ENCODE data around the gene WDR5.
A peak's percentile ranks its signal among the peaks of the same experiment; 100 is the strongest.
"Not testable (repeated sequence)": the region's sequence is repeated elsewhere in the genome, so short reads cannot be mapped to it uniquely, and the experiment has no call there.

WDR5 gene

DNA sequence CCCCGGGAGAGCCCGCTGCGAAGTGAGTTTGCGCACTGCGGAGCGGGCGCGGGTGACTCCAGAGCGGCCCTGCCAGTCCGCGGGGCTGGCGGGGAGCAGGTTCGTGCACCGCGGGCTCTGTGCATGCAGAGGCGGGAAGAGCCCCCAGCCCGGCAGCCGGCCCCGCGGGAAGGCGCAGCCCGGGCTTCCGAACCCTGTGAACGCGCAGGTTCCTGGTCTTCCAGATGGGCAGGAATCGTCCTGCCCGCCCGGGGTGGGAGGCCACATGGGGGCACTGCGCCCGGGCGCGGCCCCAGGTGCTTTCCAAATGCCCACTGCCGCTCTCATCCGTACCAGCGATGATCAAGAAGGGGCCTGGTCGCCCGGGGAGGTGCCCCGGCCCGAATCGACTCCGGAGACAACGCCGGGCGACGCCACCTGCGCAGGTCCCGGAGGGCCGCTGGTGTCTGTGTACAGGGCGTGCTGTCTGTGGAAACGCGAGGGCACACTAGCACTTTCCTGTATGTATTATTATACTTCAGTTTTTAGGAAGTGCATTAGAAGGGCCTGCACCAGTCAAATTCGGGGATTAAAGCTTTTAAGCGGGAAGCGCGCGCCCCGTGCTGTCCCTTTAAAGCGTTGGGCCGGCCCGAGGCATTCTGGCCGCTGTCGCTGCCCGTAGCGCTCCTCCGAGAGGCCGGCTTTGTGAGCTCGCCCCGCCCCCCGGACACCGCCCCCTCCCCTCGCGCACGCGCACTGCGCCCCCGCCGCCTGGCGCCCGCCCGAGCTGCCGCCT lies at the start of gene WDR5:
TSS of gene WDR5 (plus strand) at position 740 of the 775 bp plus-strand sequence. CDS start 3,796 bp downstream, outside the sequence.
- peak; percentile 96 for DNase-seq
- TF ChIP-seq, protein P1, sequence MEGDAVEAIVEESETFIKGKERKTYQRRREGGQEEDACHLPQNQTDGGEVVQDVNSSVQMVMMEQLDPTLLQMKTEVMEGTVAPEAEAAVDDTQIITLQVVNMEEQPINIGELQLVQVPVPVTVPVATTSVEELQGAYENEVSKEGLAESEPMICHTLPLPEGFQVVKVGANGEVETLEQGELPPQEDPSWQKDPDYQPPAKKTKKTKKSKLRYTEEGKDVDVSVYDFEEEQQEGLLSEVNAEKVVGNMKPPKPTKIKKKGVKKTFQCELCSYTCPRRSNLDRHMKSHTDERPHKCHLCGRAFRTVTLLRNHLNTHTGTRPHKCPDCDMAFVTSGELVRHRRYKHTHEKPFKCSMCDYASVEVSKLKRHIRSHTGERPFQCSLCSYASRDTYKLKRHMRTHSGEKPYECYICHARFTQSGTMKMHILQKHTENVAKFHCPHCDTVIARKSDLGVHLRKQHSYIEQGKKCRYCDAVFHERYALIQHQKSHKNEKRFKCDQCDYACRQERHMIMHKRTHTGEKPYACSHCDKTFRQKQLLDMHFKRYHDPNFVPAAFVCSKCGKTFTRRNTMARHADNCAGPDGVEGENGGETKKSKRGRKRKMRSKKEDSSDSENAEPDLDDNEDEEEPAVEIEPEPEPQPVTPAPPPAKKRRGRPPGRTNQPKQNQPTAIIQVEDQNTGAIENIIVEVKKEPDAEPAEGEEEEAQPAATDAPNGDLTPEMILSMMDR (IDR thresholded peaks at IDR 0.05) = no peak
- Mint-ChIP-seq H3K27ac (peak within 1 kb of the TSS; percentile 39), H3K27me3 (ENCODE audit: low read depth, poor library complexity) (peaks cover 3% of the 10 kb centered on the region), H3K9me3 (no peaks in the 10 kb centered on the region), H3K4me1 (peaks cover 69% of the 10 kb centered on the region), H3K4me3 (peak within 1 kb of the TSS; percentile 93), H3K36me3 (ENCODE audit: low read depth) (peaks cover 10% of the 10 kb centered on the region)

DNA sequence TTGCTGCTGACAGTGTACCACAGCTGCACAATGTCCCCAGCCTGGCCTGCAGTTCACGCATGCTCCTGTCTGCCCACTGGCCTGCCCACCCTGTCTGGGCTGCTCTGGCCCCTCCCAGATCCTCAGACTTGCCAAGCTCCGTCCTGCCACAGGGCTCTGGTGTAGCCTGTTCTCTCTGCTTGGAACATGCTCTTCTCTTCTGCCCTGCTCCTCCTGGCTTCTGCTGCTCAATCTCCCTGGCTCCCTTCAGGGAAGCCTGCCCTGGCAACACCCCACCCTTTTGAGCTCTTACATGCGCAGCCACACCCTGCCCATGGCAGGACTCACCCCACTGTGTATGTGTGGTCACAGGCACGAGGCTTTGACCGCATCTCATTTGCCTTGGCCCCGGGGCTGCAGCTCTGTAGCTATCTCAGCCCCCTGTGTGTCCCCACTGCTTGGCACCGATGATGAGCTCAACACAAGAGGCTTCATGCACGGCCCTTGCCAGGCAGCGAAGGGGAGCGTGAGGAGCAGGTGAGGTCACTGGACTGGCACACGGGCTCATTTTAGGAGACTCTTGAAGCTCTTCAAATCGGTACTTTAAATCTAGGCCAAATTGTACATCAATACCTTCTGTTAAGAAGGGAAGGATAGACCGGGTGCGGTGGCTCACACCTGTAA lies 47.7 kb upstream of the WDR5 start:
- no peaks in the 10 kb centered on the region for H3K36me3 Mint-ChIP-seq (ENCODE audit: low read depth)
- TF ChIP-seq, protein P1 (IDR thresholded peaks at IDR 0.05) = no peak
- H3K4me1 Mint-ChIP-seq = no peaks in the 10 kb centered on the region
- no peak overlapping the region for H3K27ac Mint-ChIP-seq
- H3K4me3 Mint-ChIP-seq = no peak overlapping the region
- peaks cover 36% of the 10 kb centered on the region for H3K27me3 Mint-ChIP-seq (ENCODE audit: low read depth, poor library complexity)
- DNase-seq = no peak
- H3K9me3 Mint-ChIP-seq = peaks cover 24% of the 10 kb centered on the region

DNA sequence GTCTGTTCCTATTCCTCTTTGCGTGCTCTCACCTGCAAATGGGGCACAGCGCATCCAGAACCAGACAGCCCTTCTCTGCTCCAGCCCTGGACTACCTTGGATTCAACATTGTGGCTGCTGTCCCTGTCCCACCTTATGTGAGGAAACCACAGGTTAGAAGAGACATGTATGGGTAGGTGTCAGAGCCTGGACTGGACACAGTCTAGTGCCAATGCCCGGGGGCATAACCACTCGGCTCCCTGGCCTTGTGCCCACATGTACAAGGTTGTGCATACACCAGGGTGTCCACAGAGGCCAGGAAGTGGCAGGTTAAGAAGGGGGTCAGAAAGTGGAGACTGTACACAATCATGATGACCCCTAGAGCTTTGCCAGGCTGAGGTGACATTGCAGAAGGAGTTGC lies 45.9 kb upstream of the WDR5 start:
- Mint-ChIP-seq H3K36me3 (ENCODE audit: low read depth) (no peaks in the 10 kb centered on the region), H3K4me3 (no peak overlapping the region), H3K9me3 (peaks cover 20% of the 10 kb centered on the region), H3K4me1 (no peaks in the 10 kb centered on the region), H3K27ac (no peak overlapping the region), H3K27me3 (ENCODE audit: low read depth, poor library complexity) (peaks cover 32% of the 10 kb centered on the region)
- TF ChIP-seq, protein P1 (IDR thresholded peaks at IDR 0.05) = no peak
- no peak for DNase-seq

DNA sequence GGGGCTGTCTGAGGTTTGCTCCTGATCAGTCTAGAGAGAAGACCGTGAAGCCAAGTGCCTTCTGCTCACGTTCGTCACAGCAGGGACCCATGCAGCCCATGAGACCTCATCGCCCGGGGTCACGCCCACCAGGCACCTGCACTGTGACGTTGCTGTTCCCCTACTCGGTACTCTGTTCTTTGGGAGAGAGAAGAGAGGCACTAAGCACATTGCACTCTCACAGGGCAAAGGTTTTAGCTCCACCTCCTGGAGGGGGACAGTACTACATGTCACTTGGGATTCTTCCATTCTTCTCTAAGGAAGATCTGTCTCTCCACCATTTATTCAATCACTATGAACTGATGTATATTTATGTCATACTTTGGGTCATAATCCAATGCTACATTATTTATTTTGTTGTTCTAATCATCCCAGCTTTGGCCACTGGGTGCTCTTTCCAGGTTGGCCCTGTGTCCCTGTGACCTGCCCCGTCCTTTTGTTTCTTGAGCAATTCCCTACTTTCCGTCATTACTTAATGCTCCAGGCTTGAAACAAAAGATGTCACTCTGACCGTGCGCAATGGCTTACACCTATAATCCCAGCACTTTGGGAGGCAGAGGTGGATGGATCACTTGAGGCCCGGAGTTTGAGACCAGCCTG lies 36.6 kb upstream of the WDR5 start:
- DNase-seq = peak; percentile 14
- TF ChIP-seq, protein P1 (IDR thresholded peaks at IDR 0.05) = peak; percentile 58
- Mint-ChIP-seq H3K4me1 (no peaks in the 10 kb centered on the region), H3K27me3 (ENCODE audit: low read depth, poor library complexity) (peaks cover 51% of the 10 kb centered on the region), H3K36me3 (ENCODE audit: low read depth) (peaks cover 5% of the 10 kb centered on the region), H3K27ac (no peak overlapping the region), H3K9me3 (peaks cover 14% of the 10 kb centered on the region), H3K4me3 (no peak overlapping the region)

DNA sequence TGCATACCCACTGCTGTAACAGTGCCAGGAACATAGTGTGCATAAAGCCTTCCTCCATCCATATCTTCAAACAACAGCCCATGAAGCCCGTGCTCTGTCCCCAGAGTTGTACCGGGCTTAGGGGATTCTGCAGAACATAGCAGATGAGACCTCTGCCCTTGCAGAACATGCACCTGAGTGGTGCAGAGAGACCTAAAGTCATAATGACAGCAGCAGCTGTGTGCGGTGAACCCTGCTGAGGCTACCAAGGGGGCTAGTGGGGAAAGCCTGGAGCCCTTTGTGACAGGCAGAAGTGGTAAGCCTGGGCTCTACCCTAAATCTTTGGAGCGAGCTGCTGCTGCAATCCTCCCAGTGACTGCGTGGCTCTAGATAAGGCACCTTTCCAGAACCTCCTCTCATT lies 35.8 kb upstream of the WDR5 start:
- DNase-seq = no peak
- no peak overlapping the region for H3K4me3 Mint-ChIP-seq
- peaks cover 22% of the 10 kb centered on the region for H3K9me3 Mint-ChIP-seq
- TF ChIP-seq, protein P1 (IDR thresholded peaks at IDR 0.05) = no peak
- H3K4me1 Mint-ChIP-seq = no peaks in the 10 kb centered on the region
- H3K27ac Mint-ChIP-seq = no peak overlapping the region
- H3K36me3 Mint-ChIP-seq (ENCODE audit: low read depth) = peaks cover 5% of the 10 kb centered on the region
- H3K27me3 Mint-ChIP-seq (ENCODE audit: low read depth, poor library complexity) = peaks cover 50% of the 10 kb centered on the region

DNA sequence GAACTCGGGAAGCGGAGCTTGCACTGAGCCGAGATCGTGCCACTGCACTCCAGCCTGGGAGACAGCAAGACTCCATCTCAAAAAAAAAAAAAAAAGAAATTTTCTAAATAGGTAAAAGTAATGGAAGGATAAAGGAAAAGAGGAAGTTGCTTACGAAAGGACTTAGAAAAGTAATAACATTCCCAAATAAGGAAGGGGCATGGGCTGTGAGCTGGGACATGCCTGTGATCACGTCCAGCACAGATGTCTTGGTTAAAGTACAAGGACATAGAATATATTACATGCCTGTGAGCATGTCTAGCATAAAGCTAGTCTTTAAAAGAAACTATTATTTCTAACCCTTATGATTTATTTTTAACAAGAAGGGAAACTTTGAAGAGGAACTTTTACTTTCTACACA lies 34.7 kb upstream of the WDR5 start:
- not testable (repeated sequence) for H3K4me3 Mint-ChIP-seq

More for the DNA sequence above, 34.7 kb upstream of the WDR5 start:
- not testable (repeated sequence) for H3K27ac Mint-ChIP-seq; H3K4me1 Mint-ChIP-seq; DNase-seq; H3K36me3 Mint-ChIP-seq (ENCODE audit: low read depth)
- H3K9me3 Mint-ChIP-seq = peaks cover 28% of the 10 kb centered on the region
- peaks cover 46% of the 10 kb centered on the region for H3K27me3 Mint-ChIP-seq (ENCODE audit: low read depth, poor library complexity)

Data from nephron progenitor cell (in vitro differentiated cells).